HepG2 (cell line): Measurements from ENCODE around the gene CPT1B. TPM values are rescaled to one million over a fixed set of nuclear protein-coding genes. Genes with fewer than 3 reads are reported as not detected.

Experiments used
- ATAD3A ChIP-seq: sonication (generic); formaldehyde crosslinking; IDR thresholded peaks from 2 replicates; pipeline ENCODE4 v1.4.0; 2020; ENCODE audit warnings: missing genetic modification reagents
- BCLAF1 ChIP-seq: fragments of 450-650 bp; IDR thresholded peaks from 2 replicates; pipeline ENCODE4 v1.6.1; 2017; ENCODE audit warnings: mild to moderate bottlenecking
- CREB3 ChIP-seq: sonication (generic); formaldehyde crosslinking; IDR thresholded peaks from 2 replicates; pipeline ENCODE4 v1.5.0; 2020; ENCODE audit warnings: missing genetic modification reagents
- HIVEP1 ChIP-seq: sonication (generic); formaldehyde crosslinking; IDR thresholded peaks from 2 replicates; pipeline ENCODE4 v1.4.0; 2020; ENCODE audit warnings: mild to moderate bottlenecking, missing genetic modification reagents
- PCBP1 ChIP-seq: fragments of 200-400 bp; formaldehyde crosslinking; IDR thresholded peaks from 2 replicates; pipeline ENCODE4 v1.6.1; 2017; ENCODE audit warnings: mild to moderate bottlenecking, low read depth, low read length, borderline replicate concordance
- SETDB1 ChIP-seq: sonication (generic); formaldehyde crosslinking; IDR thresholded peaks from 2 replicates; pipeline ENCODE4 v1.5.1; 2020; ENCODE audit warnings: missing genetic modification reagents, mild to moderate bottlenecking, borderline replicate concordance
- SIX4 ChIP-seq: sonication (generic); formaldehyde crosslinking; IDR thresholded peaks from 2 replicates; pipeline ENCODE4 v1.4.0; 2020; ENCODE audit warnings: missing genetic modification reagents
- TAF1 ChIP-seq: sonication (generic); formaldehyde crosslinking; IDR thresholded peaks from 2 replicates; pipeline ENCODE4 v1.4.0; 2020; ENCODE audit warnings: missing genetic modification reagents
- TGIF2 ChIP-seq: IDR thresholded peaks from 2 replicates; pipeline ENCODE4 v1.6.1; 2016; ENCODE audit warnings: control low read depth, missing compliant biosample characterization
- ZFP1 ChIP-seq: IDR thresholded peaks from 2 replicates; pipeline ENCODE4 v1.6.1; 2016
- ZFP36L2 ChIP-seq: sonication (generic); formaldehyde crosslinking; IDR thresholded peaks from 2 replicates; pipeline ENCODE4 v1.4.0; 2020; ENCODE audit warnings: missing genetic modification reagents
- ZNF124 ChIP-seq: sonication (generic); formaldehyde crosslinking; IDR thresholded peaks from 2 replicates; pipeline ENCODE4 v1.4.0; 2020; ENCODE audit warnings: missing genetic modification reagents
- ZNF225 ChIP-seq: sonication (generic); formaldehyde crosslinking; IDR thresholded peaks from 2 replicates; pipeline ENCODE4 v1.4.0; 2020; ENCODE audit warnings: mild to moderate bottlenecking, missing genetic modification reagents
- ZNF362 ChIP-seq: sonication (generic); formaldehyde crosslinking; IDR thresholded peaks from 2 replicates; pipeline ENCODE4 v1.4.0; 2020; ENCODE audit warnings: missing genetic modification reagents, mild to moderate bottlenecking, borderline replicate concordance
- ZNF510 ChIP-seq: sonication (generic); formaldehyde crosslinking; IDR thresholded peaks from 2 replicates; pipeline ENCODE4 v1.4.0; 2020; ENCODE audit warnings: low read depth, mild to moderate bottlenecking, missing genetic modification reagents
- polyA plus RNA-seq, 8 experiments: library from polyadenylated mRNA; depleted of rRNA in 3 of 8; stranded (reverse) in 7 of 8; unstranded in 1 of 8; fragments of >200 nt; fragmentation: Illumina TruSeq in 4 of 8; extraction: Trizol in 4 of 8; gene quantifications; 2 replicates each; pipeline versions ENCODE4 v1.2.1 to v1.2.3, GENCODE V29; 2011 to 2016; ENCODE audit warnings: low read depth in 4 of 8, missing spikeins in 1 of 8, mixed read lengths in 1 of 8; ENCODE audit not compliant: insufficient read depth in 1 of 8
- total RNA-seq, 5 experiments: library from RNA; depleted of rRNA; stranded (reverse); fragments of >200 nt; fragmentation: Illumina TruSeq; extraction: Trizol; gene quantifications; 2 replicates each; pipeline ENCODE4 v1.2.3, GENCODE V29; 2016; ENCODE audit warnings: low read depth in 1 of 5
- TF ChIP-seq, protein P1 (sequence below): sonication (generic); formaldehyde crosslinking; IDR thresholded peaks from 2 replicates; pipeline ENCODE4 v1.8.1; 2023; ENCODE audit warnings: missing genetic modification reagents, inconsistent platforms, borderline replicate concordance
- TF ChIP-seq, protein P2 (sequence below): sonication (generic); IDR thresholded peaks from 2 replicates; pipeline ENCODE4 v1.6.1; 2016; ENCODE audit warnings: low read depth, borderline replicate concordance
- TF ChIP-seq, protein P3 (sequence below): sonication (generic); formaldehyde crosslinking; IDR thresholded peaks from 2 replicates; pipeline ENCODE4 v1.4.0; 2020; ENCODE audit warnings: mild to moderate bottlenecking, missing genetic modification reagents
- TF ChIP-seq, protein P4 (sequence below): sonication (generic); formaldehyde crosslinking; IDR thresholded peaks from 2 replicates; pipeline ENCODE4 v1.8.1; 2022; ENCODE audit warnings: low read depth, mild to moderate bottlenecking, missing genetic modification reagents

Gene CPT1B
- total and polyA plus RNA-seq, 2 of the 13 experiments (the other 11 are each of a cell fraction or from before 2014, with no cell fraction given), result 9.2 to 19.5 TPM

- no peak for TF ChIP-seq BCLAF1
- no peak for TF ChIP-seq SETDB1 (CRISPR knock-in tag)
- no peak for TF ChIP-seq SIX4 (CRISPR knock-in tag)
- TF ChIP-seq ZFP36L2, result no peak
- no peak for TF ChIP-seq CREB3
- TF ChIP-seq, protein P1, sequence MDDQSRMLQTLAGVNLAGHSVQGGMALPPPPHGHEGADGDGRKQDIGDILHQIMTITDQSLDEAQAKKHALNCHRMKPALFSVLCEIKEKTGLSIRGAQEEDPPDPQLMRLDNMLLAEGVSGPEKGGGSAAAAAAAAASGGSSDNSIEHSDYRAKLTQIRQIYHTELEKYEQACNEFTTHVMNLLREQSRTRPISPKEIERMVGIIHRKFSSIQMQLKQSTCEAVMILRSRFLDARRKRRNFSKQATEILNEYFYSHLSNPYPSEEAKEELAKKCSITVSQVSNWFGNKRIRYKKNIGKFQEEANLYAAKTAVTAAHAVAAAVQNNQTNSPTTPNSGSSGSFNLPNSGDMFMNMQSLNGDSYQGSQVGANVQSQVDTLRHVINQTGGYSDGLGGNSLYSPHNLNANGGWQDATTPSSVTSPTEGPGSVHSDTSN (CRISPR knock-in tag), result no peak
- TF ChIP-seq ZNF510 (CRISPR knock-in tag), result no peak
- TF ChIP-seq, protein P2, sequence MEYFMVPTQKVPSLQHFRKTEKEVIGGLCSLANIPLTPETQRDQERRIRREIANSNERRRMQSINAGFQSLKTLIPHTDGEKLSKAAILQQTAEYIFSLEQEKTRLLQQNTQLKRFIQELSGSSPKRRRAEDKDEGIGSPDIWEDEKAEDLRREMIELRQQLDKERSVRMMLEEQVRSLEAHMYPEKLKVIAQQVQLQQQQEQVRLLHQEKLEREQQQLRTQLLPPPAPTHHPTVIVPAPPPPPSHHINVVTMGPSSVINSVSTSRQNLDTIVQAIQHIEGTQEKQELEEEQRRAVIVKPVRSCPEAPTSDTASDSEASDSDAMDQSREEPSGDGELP, result no peak
- TF ChIP-seq, protein P3, sequence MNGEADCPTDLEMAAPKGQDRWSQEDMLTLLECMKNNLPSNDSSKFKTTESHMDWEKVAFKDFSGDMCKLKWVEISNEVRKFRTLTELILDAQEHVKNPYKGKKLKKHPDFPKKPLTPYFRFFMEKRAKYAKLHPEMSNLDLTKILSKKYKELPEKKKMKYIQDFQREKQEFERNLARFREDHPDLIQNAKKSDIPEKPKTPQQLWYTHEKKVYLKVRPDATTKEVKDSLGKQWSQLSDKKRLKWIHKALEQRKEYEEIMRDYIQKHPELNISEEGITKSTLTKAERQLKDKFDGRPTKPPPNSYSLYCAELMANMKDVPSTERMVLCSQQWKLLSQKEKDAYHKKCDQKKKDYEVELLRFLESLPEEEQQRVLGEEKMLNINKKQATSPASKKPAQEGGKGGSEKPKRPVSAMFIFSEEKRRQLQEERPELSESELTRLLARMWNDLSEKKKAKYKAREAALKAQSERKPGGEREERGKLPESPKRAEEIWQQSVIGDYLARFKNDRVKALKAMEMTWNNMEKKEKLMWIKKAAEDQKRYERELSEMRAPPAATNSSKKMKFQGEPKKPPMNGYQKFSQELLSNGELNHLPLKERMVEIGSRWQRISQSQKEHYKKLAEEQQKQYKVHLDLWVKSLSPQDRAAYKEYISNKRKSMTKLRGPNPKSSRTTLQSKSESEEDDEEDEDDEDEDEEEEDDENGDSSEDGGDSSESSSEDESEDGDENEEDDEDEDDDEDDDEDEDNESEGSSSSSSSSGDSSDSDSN (CRISPR knock-in tag), result peak; percentile 25; the same call in 1 of the 2 replicates
- no peak for TF ChIP-seq ZNF225 (CRISPR knock-in tag)
- TF ChIP-seq TGIF2 (CRISPR knock-in tag), result 0 out of 2 replicates have a peak, but pooled peaks have one; percentile 39
- TF ChIP-seq, protein P4, sequence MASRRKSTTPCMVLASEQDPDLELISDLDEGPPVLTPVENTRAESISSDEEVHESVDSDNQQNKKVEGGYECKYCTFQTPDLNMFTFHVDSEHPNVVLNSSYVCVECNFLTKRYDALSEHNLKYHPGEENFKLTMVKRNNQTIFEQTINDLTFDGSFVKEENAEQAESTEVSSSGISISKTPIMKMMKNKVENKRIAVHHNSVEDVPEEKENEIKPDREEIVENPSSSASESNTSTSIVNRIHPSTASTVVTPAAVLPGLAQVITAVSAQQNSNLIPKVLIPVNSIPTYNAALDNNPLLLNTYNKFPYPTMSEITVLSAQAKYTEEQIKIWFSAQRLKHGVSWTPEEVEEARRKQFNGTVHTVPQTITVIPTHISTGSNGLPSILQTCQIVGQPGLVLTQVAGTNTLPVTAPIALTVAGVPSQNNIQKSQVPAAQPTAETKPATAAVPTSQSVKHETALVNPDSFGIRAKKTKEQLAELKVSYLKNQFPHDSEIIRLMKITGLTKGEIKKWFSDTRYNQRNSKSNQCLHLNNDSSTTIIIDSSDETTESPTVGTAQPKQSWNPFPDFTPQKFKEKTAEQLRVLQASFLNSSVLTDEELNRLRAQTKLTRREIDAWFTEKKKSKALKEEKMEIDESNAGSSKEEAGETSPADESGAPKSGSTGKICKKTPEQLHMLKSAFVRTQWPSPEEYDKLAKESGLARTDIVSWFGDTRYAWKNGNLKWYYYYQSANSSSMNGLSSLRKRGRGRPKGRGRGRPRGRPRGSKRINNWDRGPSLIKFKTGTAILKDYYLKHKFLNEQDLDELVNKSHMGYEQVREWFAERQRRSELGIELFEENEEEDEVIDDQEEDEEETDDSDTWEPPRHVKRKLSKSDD (CRISPR knock-in tag), result peak; percentile 64; the same call in 1 of the 2 replicates
- TF ChIP-seq ZFP1 (CRISPR knock-in tag), result no peak
- no peak for TF ChIP-seq ZNF362 (CRISPR knock-in tag)
- TF ChIP-seq HIVEP1 (CRISPR knock-in tag), result no peak
- TF ChIP-seq TAF1 (CRISPR knock-in tag), result no peak
- TF ChIP-seq ZNF124 (CRISPR knock-in tag), result no peak
- TF ChIP-seq PCBP1, result no peak
- TF ChIP-seq ATAD3A, result no peak
These were observed 9.6 kb downstream of the CPT1B start (continued) for GRCh38 chr22:50568626-50569025.
